IPS DF 4.7 (cell line): Measurements from ENCODE around the gene ZBED5.
"Not testable (repeated sequence)": the region's sequence is repeated elsewhere in the genome, so short reads cannot be mapped to it uniquely, and the experiment has no call there.

Source experiments
- DNase-seq: peaks from one replicate; pipeline ENCODE4 v3.0.0-alpha.2; 2013; ENCODE audit warnings: low spot score; ENCODE audit errors: extremely low read depth

Gene ZBED5

DNA sequence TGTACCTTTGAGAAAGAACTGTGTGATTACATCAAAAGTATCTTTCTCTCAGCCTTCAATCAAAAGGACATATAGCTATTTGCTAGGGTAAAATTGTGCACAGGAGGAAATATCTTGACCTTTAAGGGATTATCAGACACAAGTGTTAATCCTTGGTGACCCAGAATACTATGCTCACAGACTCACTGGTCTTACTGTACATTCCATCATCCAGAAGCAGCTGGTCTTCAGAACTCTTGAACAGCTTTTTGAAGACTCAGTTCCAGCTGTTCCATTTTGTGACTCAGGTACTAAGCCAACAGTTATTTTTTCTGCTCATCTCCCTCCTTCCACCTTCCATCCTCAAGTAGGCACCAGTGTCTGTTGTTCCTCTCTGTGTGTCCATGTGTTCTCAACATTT lies 19.8 kb downstream of the ZBED5 start:
- no peak for DNase-seq

DNA sequence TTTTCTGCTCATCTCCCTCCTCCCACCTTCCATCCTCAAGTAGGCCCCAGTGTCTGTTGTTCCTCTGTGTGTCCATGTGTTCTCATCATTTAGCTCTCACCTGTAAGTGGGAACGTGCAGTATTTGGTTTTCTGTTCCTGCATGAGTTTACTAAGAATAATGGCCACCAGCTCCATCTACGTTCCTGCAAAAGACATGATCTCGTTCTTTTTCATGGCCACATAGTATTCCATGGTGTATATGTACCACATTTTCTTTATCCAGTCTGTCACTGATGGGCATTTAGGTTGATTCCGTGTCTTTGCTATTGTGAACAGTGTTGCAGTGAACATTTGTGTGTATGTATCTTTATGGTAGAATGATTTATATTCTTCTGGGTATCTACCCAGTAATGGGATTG lies 21.0 kb downstream of the ZBED5 start:
- not testable (repeated sequence) for DNase-seq

DNA sequence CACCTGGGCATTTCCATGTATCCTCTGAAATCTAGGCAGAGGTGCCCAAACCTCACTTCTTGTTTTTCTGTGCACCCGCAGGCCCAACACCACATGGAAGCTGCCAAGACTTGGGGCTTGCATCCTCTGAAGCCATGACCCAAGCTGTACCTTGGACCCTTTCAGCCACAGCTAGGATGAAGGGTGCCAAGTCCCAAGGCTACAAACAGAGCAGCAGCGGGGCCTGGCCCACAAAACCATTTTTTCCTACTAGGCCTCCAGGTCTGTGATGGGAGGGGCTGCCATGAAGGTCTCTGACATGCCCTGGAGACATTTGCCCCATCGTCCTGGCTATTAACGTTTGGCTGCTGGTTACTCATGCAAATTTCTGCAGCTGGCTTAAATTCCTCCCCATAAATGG lies 28.7 kb downstream of the ZBED5 start:
- DNase-seq: no peak

GRCh38 chr11:10828402-10828801 lies 29.5 kb downstream of the ZBED5 start:
- DNase-seq: no peak

DNA sequence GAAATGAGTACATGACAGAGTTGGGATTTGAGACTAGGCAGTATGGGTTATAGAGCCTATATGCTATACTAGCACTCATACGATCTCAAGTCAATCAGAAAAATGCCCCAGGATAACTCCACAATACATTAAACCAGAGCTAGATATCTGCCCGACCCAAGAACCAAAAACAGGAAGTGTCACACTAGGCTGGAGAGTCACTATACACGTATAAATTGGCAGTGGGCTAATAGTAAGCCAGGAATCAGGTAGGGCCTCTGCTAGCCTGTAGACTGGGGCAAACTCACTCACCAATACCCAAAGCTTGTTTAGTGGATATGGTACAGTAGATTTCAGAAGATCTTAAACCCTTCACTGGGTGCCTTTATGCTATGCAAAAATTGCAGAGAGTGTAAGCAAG lies 33.0 kb downstream of the ZBED5 start:
- DNase-seq: no peak

- DNase-seq: no peak
These were observed 34.7 kb downstream of the ZBED5 start for GRCh38 chr11:10823152-10823579.

DNA sequence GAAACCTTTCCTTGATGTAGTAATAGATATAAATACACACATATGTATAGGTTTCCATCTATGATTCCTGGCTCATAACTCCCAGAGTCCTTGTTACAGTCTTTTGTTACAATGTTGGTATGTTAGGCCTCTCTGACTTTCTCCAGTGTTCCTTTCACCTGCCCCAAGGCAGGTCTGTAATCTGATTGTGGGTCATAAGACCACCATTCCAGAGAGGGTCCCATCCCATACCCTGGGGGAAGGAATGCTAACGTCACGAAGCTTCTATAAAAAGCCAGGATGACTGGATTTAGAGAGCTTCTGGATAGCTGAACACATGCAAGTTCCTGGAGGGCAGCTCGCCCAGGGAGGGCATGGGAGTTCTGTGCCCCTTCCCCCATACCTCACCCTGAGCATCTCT lies 35.4 kb downstream of the ZBED5 start:
- not testable (repeated sequence) for DNase-seq

- no peak for DNase-seq
These were observed 39.3 kb downstream of the ZBED5 start for GRCh38 chr11:10818594-10818993.

DNA sequence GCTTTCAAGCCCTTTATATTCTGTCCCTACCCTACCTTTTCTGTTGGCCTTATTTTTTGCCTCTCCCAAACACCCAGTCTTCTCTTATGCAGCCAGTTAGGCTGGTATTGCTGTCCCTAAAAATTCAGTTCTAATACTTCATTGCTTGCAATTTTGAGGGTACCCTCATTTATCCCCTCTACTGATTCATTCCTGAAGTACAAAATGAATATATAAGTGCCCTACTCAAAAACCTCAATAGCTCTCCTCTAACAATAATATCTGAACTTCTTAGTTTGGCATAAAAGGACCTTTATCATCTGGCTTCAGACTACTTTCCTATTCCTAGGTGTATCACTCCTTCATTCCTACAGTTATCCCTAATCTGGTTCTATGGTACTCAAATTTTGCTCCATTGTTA lies 43.9 kb downstream of the ZBED5 start:
- no peak for DNase-seq

DNA sequence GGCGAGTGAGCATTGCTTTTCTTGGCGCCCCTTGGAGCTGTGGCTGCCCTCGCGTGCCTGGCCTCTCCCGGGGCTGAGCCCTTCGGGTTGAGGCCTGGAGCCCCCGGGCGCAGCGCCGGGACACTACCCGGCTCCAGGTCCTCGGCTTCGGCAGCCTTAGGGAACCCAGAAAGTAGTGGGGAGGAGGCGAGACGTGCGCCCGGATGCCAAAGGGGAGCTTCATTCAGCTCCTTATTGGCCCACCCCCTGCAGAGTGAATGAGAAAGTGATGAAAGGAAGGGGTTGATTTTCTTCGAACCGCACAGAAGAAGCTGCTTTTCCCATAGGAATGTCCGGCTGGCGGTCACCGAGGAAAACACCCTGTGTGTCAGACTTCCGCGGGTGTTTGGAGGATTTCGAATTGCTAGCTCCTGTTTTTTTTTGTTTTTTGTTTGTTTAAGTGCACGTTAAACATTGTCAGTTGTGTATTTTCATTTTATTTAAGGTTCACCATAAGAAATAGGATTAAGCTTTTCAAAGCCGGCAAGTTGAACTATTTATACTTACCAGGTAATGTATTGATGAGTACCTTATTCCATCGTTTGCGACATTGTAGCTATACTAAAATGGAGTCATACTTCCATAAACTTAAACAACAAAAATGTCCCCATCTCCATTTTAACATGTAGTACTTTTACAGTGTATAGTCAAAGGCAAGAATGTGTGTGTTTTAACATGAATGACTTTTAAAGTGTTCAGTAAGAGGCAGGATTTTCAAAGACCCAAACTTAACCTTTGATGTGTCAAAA lies 48.3 kb downstream of the ZBED5 start:
- no peak for DNase-seq

GRCh38 chr11:10808553-10809372 lies 49.1 kb downstream of the ZBED5 start, which contains the start of gene EIF4G2:
Gene EIF4G2, minus strand, starts transcription at chr11:10808926.
- DNase-seq: peak; percentile 87

GRCh38 chr11:10808235-10808552 lies 49.7 kb downstream of the ZBED5 start:
- DNase-seq: no peak

GRCh38 chr11:10807493-10808234 lies 50.2 kb downstream of the ZBED5 start:
- DNase-seq: no peak

DNA sequence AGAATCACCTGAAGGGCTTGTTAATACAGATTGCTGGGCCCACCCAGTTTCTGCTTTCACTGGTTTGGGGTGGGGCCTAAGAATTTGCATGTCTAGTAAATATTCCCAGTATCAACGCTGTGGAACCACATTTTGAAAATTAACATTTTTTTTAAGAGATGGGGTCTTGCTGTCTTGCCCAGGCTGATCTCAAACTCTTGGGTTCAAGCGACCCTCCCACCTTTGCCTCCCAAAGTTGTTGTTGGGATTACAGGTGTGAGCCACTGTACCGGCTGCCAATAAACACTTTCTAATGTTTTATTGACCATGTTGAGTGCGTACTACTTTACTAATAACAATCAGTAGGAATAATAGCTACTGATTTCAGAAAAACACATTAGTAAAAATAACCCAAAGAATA lies 51.6 kb downstream of the ZBED5 start:
- DNase-seq: no peak

- no peak for DNase-seq
These were observed 52.1 kb downstream of the ZBED5 start for GRCh38 chr11:10805741-10806140.

- no peak for DNase-seq
These were observed 54.2 kb downstream of the ZBED5 start for GRCh38 chr11:10803676-10804075.
